GM21786 (cell line): Measurements from ENCODE around the gene AFF4.
A peak's percentile ranks its signal among the peaks of the same experiment; 100 is the strongest.

ENCODE experiments used
- ATAC-seq: cut with Tn5 transposase; IDR thresholded peaks from one replicate; pipeline ENCODE4 v1.9.1; 2021; ENCODE audit not compliant: unreplicated experiment

The AFF4 gene

DNA sequence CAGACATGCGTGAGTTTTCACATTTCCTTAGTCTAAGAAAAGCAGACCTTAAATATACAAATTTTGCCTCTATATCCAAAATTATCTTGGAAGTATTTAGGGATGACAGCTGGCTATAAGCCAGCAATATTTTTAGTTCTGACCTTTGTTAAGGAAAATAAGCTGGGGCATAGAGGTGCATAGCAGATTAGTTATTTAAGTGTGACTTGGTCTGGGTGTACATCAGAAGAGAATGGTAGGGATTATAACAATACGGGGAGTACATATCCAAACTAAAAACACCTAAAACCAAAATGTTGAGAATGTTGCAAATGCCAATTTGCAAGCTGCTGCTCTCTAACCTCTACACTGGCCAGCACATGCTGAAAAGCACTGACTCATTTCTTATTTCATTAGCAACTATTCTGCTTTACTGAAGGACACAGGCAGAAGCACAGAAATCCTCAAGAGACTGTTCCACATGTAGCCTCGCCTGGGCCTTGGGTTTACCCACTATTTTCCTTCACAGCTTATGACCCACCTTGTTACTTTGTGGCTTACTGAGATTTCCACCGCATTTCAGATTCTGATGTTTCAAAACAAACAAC, 67.6 kb downstream of the AFF4 start:
- ATAC-seq, result no peak

GRCh38 chr5:132890817-132891216, 72.6 kb downstream of the AFF4 start:
- ATAC-seq, result no peak

DNA sequence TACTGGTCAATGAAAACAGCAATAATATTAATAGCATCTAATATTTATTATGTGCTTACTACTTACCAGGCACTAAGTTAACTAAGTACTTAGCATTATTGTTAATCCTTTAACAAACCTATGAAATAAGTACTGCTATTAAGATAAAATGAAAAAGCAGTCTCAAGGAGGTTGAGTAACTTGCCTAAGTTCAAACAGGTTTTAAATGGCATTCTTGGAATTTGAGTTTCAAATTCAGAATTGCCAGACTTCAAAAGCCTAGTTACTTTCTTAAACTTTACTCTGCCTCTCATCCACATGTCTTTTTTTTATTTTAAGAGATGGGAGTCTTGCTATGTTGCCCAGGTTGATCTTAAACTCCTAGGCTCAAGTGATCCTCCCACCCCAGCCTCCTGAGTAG, 73.9 kb downstream of the AFF4 start:
- no peak for ATAC-seq

DNA sequence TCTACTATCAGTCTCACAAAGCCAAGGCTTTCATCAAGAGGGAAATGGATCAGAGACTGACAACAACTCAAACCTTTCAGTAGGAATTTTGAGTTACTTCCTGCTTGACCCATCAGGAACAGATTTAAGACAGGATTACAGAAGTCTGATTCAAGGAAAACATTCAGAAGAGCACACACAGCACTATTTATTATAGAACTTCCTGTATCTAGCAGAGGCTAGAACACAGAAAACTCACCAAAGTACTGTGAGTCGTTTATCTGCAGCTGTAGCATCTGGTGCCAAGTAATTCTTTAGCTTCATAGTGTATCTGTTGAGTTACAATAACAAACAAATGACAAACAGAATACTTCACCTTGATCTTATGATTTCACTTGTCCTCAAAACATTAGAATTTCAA, 76.2 kb downstream of the AFF4 start:
- ATAC-seq, result no peak

- no peak for ATAC-seq
Observed at GRCh38 chr5:132886064-132886823, 77.2 kb downstream of the AFF4 start.

GRCh38 chr5:132884548-132884947, 78.9 kb downstream of the AFF4 start:
- ATAC-seq, result no peak

DNA sequence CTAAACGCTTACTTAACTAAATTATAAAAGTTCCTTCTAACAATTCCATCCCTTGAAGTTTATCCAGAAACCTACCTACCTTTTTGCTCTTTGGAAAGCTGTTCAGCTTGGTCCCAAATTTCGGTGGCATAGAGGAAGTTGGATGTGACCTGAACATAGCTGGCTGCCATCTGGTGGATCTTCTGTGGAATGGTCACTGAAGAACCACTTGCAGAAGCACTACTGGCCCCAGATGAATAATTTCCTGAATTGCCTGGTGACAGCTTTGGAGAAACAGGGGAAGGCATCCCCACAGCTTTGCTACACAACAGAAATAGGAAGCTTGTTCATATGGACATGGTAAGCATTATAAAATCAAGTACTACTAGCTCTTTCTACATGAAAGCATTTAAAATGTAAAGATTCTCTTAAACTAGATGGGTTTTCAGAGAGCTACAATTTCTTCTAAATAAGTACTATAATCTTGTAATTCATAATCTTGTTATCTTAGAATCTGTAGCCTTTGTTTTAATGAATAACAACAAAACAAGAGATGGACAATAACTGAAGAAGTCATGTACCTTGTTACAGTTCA, 80.1 kb downstream of the AFF4 start:
- no peak for ATAC-seq

DNA sequence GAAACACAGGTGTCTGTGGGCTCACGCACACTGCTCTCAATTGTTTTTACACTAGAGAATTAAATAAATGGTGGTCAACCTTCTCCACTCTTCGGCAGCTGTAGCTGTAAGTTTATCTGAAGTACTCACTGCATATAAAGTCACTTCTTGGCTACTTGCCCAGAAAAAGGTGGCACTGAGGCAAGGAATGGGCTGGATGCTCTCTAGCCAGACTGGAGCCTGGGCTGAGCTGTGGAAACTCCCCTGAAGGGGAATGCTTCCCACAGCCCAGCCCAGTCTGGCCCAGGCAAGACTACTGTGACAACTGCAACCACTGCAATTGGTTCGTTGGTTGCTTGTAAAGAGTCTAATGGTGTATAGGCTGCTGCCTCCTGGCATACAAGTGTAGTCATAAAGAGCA, 85.5 kb downstream of the AFF4 start:
- ATAC-seq, result no peak

- ATAC-seq, result no peak
Observed at GRCh38 chr5:132877466-132877865, 86.0 kb downstream of the AFF4 start.

DNA sequence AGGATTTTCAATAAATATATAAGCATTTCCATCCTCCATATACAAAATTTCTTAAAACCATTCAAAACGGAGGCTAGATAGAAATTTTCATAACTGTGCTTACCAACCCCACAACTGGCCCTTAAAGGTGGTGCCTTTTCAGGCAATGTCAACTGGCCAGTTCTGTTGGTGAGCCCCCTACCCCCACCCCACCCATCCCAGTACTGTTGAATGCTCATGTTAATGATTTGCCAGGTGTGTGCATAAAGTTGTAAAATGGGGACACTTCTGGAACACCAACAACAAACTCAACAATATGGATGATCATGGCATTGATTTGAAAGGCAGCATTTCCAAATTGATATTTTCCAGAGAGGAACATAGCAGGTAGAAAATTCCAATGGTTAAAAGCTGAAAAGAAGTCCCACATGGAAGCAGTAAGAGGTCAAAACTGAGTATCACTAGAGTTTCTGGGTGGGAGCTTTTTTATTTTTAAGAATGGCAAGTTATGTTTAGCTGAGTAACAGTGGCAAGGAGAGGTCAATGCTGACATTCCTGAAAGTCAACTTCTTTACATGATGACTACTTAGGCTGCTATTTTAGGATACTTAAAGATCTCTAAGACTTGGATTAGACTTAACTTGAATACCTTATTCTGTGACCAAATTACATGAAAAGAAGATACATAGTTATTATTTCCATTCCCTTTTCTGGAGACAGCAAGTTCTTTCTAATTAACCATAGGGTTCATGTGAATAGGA, 87.2 kb downstream of the AFF4 start:
- ATAC-seq, result no peak

GRCh38 chr5:132873930-132874271, 89.5 kb downstream of the AFF4 start:
- no peak for ATAC-seq

GRCh38 chr5:132873119-132873929, 90.1 kb downstream of the AFF4 start, which contains the start of gene LEAP2:
Gene LEAP2 (plus strand): TSS chr5:132873668. CDS start chr5:132873695, 27 bp downstream.
- no peak for ATAC-seq

- ATAC-seq, result no peak
Observed at GRCh38 chr5:132872788-132873118, 90.7 kb downstream of the AFF4 start.

DNA sequence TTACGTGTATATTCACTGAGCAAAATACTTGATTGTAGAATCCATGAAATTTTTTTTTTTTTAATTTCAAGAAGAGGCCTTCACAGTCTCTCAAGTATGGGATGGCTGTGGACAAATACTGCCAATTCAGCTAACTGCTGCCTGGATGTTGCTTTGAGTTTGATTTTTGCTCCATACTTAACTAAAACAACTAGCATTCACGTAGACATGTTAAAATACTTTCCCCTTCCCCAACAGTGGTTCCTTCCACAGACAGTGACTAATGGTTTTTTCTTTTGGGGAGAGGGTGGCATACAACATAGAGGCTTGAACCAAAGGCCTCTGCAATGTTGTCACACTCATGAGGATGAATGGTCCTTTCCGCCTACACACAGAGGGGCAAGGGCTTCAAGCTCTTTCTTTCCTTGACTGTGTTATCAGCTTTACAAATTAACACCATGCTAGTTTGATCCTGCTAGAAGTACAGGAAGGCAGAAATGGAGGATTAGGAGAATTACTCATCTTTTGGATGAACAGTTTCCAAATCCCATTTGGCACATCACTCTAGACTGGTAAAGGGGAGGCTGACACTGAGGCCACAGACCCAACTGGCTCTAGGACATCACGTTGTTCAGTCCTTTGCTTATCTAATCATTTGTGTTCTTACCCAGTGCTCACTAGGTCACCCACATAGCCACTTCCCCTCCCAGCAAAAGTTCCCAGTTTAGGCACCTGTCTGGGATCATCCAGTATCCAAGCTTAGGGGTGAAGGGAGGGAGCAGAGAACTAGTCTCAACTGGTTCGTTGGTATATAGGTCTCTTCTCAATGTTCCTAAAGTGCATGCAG, 91.8 kb downstream of the AFF4 start:
- no peak for ATAC-seq

DNA sequence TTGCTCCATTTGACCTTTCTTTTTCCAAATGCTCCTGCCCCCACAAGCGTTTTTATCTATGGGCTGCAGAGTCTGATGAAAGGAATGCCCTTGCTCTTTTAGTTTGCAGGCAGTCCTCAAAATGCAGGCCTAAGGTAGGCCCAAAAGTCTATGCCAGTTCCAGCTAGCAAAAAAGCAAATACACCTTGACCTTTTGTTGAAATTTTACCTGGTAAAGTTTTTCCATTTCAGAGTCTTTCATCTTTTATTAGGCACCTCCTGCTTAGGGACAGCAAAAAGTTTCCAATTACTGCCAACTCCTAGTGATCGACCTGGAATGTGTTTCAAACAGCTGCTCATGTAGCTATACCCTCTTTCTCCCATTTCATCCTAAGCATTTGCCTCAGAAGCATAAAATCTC, 92.6 kb downstream of the AFF4 start:
- no peak for ATAC-seq

DNA sequence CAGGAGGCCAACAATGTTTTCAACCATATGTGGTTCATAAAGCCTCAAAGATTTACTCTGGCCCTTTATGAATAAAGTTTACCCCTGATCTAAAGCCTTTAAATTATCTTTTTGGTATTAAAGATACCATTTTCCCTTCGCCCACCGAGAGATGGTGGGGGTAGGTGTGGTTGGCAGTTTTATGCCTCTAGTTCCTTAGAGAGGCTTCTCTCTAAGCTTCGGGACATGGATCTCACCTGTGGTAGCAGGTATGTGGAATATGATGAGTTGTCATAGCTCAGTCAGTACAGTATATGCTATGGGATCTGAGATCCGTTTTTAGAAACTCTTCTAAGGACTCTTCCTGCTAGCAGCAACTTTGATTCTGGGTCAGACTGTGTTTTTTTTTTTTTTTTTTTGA, 94.7 kb downstream of the AFF4 start:
- no peak for ATAC-seq

- ATAC-seq, result no peak
Observed at GRCh38 chr5:132867046-132867451, 96.4 kb downstream of the AFF4 start.

GRCh38 chr5:132866342-132867045, 96.9 kb downstream of the AFF4 start, which contains the start of the genes GDF9 and UQCRQ:
Gene GDF9 (minus strand): TSS chr5:132866469. CDS start chr5:132864533, 1,936 bp downstream.
Gene UQCRQ (plus strand): TSS chr5:132866642. CDS start chr5:132866882, 240 bp downstream.
- peak; percentile 99 for ATAC-seq

DNA sequence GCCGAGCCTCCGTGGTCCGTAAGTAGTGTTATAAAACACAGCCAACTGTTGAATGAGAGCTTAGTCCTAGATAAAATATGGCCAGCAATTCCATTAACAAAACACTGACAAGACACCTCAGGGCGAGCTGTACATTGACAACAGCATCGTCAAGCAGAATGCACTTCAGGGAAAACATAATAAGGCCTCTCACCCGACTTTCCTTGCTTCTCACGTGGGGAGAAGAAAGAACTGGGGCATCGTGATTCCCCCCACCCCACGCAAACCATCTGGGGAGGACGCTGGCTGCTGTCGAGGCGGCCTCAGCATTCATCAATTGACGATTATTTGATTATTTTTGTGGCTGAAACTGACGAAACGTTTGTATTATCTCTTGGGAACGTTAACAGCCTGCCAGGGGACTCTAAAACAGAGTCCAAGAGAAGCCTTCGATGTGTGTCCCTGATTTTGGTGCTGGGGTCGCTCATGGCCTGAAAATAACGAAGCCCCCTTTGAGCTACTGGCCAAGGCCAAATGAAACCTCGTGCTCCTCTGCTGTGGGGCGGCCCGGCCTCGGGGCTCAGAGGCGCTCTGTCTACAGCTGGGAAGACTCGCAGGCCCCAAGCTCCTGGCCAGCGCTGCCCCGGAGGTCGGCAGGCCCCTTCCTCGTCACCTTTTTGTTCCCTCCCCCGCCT, 97.6 kb downstream of the AFF4 start:
- ATAC-seq, result peak; percentile 18
